ENCODE data around the gene ARPC4.

DNA sequence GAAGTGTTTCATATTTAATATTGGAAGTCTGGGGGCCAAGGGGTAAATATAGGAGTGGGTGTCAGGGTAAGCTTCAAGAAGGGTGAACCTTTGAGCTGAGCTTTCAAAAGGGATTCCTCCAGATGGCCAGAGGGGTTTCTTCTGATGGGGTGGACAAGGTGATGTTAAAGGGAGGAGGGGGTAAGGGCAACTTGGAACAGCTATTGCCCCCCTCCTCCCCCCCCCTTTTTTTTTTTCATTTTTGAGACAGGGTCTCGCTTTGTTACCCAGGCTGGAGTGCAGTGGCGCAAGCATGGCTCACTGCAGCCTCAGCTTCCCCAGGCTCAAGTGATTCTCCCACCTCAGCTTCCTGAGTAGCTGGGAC lies 15.1 kb downstream of the ARPC4 start:
- TF ChIP-seq, protein P1, sequence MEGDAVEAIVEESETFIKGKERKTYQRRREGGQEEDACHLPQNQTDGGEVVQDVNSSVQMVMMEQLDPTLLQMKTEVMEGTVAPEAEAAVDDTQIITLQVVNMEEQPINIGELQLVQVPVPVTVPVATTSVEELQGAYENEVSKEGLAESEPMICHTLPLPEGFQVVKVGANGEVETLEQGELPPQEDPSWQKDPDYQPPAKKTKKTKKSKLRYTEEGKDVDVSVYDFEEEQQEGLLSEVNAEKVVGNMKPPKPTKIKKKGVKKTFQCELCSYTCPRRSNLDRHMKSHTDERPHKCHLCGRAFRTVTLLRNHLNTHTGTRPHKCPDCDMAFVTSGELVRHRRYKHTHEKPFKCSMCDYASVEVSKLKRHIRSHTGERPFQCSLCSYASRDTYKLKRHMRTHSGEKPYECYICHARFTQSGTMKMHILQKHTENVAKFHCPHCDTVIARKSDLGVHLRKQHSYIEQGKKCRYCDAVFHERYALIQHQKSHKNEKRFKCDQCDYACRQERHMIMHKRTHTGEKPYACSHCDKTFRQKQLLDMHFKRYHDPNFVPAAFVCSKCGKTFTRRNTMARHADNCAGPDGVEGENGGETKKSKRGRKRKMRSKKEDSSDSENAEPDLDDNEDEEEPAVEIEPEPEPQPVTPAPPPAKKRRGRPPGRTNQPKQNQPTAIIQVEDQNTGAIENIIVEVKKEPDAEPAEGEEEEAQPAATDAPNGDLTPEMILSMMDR (IDR thresholded peaks at IDR 0.05): no peak
- TF ChIP-seq POLR2A (IDR thresholded peaks at IDR 0.05): no peak
